AG04450 (cell line): ENCODE data around the gene MAX. TPM values are rescaled to one million over a fixed set of nuclear protein-coding genes. Genes with fewer than 3 reads are reported as not detected.

ENCODE experiments used
- CTCF ChIA-PET: fragments of 300-600, 350-600 bp; formaldehyde crosslinking; extraction: SDS; loops from one replicate; lab custom pipeline; 2022; ENCODE audit warnings: antibody characterized with exemption, inconsistent platforms; lab: Charles Lee
- POLR2A ChIA-PET: fragments of 350-600 bp; formaldehyde crosslinking; extraction: SDS; loops from one replicate; lab custom pipeline; 2021; ENCODE audit warnings: antibody characterized with exemption, inconsistent platforms; lab: Yijun Ruan, JAX
- DNase-seq: peaks from one replicate; pipeline ENCODE4 v3.0.0-alpha.2; 2011; ENCODE audit warnings: low read depth, low spot score
- H3K27ac ChIP-seq: one replicate; pipeline ENCODE4 v1.5.1; 2012; ENCODE audit warnings: low read depth, low read length, control low read depth
- H3K27me3 ChIP-seq: one replicate; pipeline ENCODE4 v1.6.0; 2012; ENCODE audit warnings: low read length; ENCODE audit not compliant: control insufficient read depth, insufficient read depth
- H3K4me3 ChIP-seq: 2 replicates; pipeline ENCODE4 v1.5.1; 2011; ENCODE audit warnings: mild to moderate bottlenecking, low read depth, low read length, control low read depth
- H3K9me3 ChIP-seq: 2 replicates; pipeline ENCODE4 v1.5.1; 2012; ENCODE audit warnings: low read length; ENCODE audit not compliant: control insufficient read depth, insufficient read depth
- polyA plus RNA-seq: library from polyadenylated mRNA; depleted of rRNA; stranded (reverse); fragments of >200 nt; gene quantifications from 2 replicates; pipeline ENCODE4 v1.2.3, GENCODE V29; 2011
- TF ChIP-seq, protein P1 (sequence below): IDR thresholded peaks from 2 replicates; pipeline ENCODE4 v1.5.1; 2011; ENCODE audit warnings: low read depth, low read length, control low read depth, inconsistent platforms

The MAX gene
- polyA plus RNA-seq, 1 experiment: 62.0 TPM

DNA sequence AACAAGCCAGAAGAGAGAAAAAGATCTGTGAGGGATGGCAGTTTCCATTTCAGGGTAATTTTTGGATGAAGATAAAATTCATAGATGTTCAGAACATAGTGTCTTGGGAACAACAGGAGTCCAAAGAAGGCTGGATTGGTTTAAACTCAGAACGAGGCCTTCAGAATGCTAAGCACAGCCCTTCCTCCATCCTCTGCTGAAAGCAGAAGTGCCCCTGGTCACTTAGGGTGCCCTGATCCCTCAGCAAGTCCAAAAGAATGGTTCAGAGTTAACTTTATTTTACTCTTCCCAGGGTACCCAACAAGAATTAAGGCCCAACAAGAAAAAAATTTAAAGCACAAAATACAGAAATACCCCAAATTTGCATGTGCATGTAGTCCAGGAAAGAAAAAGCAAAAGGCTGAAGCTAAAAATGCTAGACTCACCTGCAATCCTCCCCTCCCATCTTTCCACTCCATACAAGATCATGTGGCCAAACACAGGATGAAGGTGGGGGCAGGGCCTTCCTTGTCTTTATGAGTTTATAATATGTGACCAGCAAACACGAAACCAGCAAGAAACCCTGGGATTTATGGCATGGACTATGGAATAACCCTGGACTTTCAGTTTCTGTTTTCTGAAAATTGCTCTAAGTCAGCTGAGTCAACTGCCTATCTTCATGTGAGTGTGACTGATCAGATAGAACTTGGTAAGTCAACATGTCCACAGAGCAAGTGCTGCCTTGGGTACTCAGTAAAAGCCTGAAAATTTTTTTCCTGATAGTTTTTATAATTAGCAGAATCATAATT lies 21.2 kb downstream of the MAX start:
- no peak overlapping the region for H3K4me3 ChIP-seq
- no peaks in the 10 kb centered on the region for H3K27me3 ChIP-seq
- H3K27ac ChIP-seq: no peak overlapping the region
- TF ChIP-seq, protein P1, sequence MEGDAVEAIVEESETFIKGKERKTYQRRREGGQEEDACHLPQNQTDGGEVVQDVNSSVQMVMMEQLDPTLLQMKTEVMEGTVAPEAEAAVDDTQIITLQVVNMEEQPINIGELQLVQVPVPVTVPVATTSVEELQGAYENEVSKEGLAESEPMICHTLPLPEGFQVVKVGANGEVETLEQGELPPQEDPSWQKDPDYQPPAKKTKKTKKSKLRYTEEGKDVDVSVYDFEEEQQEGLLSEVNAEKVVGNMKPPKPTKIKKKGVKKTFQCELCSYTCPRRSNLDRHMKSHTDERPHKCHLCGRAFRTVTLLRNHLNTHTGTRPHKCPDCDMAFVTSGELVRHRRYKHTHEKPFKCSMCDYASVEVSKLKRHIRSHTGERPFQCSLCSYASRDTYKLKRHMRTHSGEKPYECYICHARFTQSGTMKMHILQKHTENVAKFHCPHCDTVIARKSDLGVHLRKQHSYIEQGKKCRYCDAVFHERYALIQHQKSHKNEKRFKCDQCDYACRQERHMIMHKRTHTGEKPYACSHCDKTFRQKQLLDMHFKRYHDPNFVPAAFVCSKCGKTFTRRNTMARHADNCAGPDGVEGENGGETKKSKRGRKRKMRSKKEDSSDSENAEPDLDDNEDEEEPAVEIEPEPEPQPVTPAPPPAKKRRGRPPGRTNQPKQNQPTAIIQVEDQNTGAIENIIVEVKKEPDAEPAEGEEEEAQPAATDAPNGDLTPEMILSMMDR: no peak
- ChIA-PET POLR2A (no interaction called here), CTCF (no interaction called here)
- H3K9me3 ChIP-seq: no peaks in the 10 kb centered on the region
- no peak for DNase-seq

DNA sequence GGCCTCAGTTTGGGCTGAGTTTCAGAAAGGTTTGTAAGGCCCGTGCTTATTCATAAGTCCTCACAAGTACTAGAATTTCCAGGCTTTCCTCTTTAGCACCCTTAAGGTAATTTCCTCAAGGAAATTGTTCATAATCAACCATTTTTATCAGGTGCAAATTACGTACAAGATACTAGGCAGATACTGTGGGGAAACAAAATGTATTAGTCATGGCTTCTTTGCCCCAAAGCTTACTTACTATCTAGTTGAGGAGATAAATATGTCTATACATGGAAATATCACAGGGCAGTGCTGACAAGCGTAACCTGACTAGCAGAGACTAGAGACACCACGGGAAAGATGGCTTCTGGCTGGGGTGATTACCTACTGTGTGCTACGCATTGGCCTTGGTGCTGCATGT lies 22.5 kb downstream of the MAX start:
- no peak overlapping the region for H3K4me3 ChIP-seq
- H3K27ac ChIP-seq: no peak overlapping the region
- ChIA-PET CTCF (no interaction called here), POLR2A (no interaction called here)
- no peaks in the 10 kb centered on the region for H3K27me3 ChIP-seq
- no peak for DNase-seq
- H3K9me3 ChIP-seq: no peaks in the 10 kb centered on the region
- TF ChIP-seq, protein P1: no peak

DNA sequence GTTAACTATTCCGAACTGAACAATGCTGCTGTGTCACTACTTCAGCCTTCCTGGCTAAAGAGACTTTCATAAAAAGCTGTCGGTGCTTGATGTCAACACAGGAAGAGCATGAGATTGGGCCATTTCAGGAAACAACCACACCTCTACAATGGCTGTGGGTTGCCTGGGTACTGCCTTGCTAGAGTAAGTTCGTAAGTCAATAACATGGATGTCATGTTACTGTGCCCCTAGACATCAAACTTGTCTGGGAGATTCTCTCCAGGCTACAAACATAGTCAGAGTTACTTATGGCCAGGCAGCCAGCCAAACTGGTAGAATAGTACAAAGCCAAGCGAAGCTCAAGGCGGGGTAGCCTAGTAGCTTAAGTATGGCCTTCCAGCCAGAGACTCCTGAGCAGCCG lies 23.1 kb downstream of the MAX start:
- Histone ChIP-seq H3K27ac (no peak overlapping the region), H3K9me3 (no peaks in the 10 kb centered on the region), H3K27me3 (no peaks in the 10 kb centered on the region), H3K4me3 (no peak overlapping the region)
- ChIA-PET POLR2A (no interaction called here), CTCF (interaction anchor here (0.8 kb wide), 1 partner anchor 17 kb away, joined by 3 read pairs; no protein-coding TSS in a partner anchor)
- TF ChIP-seq, protein P1: no peak
- DNase-seq: no peak

DNA sequence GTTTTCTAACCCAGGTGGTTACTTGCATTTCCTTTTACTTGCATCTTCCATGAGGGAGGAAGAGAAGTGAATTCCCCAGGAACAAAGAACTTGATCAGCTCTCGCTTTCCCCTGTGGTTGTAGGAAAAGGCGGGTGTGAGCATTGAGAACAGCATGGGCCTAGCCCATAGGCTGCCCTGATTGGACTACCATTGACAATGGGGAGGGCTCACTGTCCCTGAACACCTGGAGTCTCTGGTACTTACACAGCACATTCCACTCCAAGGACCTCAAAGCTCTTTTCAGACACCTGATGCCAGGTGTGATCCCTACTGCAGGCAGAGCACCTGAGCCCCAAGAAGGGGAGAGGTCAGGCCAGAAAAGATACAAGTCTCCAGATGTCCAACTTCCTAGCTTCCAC lies 25.0 kb downstream of the MAX start:
- ChIA-PET CTCF (no interaction called here), POLR2A (no interaction called here)
- Histone ChIP-seq H3K27me3 (no peaks in the 10 kb centered on the region), H3K9me3 (no peaks in the 10 kb centered on the region), H3K4me3 (no peak overlapping the region), H3K27ac (no peak overlapping the region)
- no peak for DNase-seq
- TF ChIP-seq, protein P1: no peak

DNA sequence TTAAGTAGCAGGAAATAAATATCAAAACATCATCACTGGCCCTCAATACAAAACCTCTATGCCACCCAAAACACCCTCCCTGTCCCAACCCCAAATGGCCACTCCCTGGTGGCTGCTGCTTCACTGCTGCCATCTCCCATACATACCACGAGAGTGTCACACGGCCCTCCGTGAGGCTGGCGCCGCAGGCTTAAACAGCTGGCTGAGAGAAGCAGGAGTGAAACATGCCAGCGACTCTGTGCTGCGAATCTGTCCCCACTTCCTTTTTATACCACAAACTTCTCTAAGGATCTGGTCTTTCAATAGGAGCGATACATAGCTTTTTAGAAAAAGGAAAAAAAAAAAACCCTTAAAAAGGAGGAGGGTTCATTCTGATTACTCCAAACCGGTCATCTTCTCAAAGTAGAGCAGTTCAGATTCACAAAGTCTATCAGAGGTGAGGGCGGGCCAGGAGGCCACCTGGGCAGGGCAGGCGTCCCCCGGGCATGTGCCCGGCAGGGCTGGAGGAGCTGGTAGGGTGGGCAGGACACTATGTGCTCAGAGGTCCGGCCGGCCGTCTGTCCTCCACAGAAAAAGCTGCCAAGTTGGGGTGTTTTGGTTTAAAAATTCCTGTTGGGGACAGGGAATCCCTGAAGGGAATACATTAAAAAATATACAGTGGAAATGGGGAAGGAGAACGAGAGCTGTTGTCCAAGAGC lies 26.5 kb downstream of the MAX start:
- H3K27ac ChIP-seq: no peak overlapping the region
- no peak for DNase-seq
- H3K27me3 ChIP-seq: no peaks in the 10 kb centered on the region
- CTCF ChIA-PET: no interaction called here
- H3K9me3 ChIP-seq: no peaks in the 10 kb centered on the region
- POLR2A ChIA-PET: interaction anchor here (0.6 kb wide), 2 partner anchors 8 to 87 kb away, joined by 5 to 8 read pairs; no protein-coding TSS in a partner anchor
- TF ChIP-seq, protein P1: no peak
- no peak overlapping the region for H3K4me3 ChIP-seq
